GM12891 (cell line): ENCODE measurements around the gene CD44.

Experiments
- DNase-seq: peaks from one replicate; pipeline ENCODE4 v3.0.0; 2011; ENCODE audit warnings: low spot score; ENCODE audit not compliant: insufficient read length
- FAIRE-seq: peaks from 2 replicates; lab custom pipeline; 2011; peaks lifted over from hg19 to GRCh38; lab: Jason Lieb, UNC
- PAX5 ChIP-seq: IDR thresholded peaks from 2 replicates; pipeline ENCODE4 v1.6.1; 2011; ENCODE audit warnings: low read length, moderate library complexity, mild to moderate bottlenecking; ENCODE audit not compliant: insufficient read depth, severe bottlenecking
- POLR2A ChIP-seq: IDR thresholded peaks from 2 replicates; pipeline ENCODE4 v1.6.1; 2011; ENCODE audit warnings: low read depth, low read length, control low read depth
- POLR2AphosphoS5 ChIP-seq: IDR thresholded peaks from 2 replicates; pipeline ENCODE4 v1.6.1; 2011; ENCODE audit warnings: low read depth, low read length, control low read depth
- POU2F2 ChIP-seq: IDR thresholded peaks from 2 replicates; pipeline ENCODE4 v1.6.1; 2011; ENCODE audit warnings: low read depth, mild to moderate bottlenecking, control low read depth, low read length, moderate library complexity
- SPI1 ChIP-seq: IDR thresholded peaks from 2 replicates; pipeline ENCODE4 v1.6.1; 2011; ENCODE audit warnings: low read depth, low read length, control low read depth
- TAF1 ChIP-seq: IDR thresholded peaks from 2 replicates; pipeline ENCODE4 v1.6.1; 2011; ENCODE audit warnings: low read depth, low read length, control low read depth

CD44 gene

GRCh38 chr11:35253237-35253636 lies 114.3 kb downstream of the CD44 start:
- FAIRE-seq (no peak), DNase-seq (no peak)
- no peak for TF ChIP-seq POU2F2
- no peak for TF ChIP-seq SPI1
- no peak for TF ChIP-seq TAF1
- no peak for TF ChIP-seq PAX5
- TF ChIP-seq POLR2AphosphoS5 = no peak
- no peak for TF ChIP-seq POLR2A

GRCh38 chr11:35255514-35255913 lies 116.5 kb downstream of the CD44 start:
- no peak for TF ChIP-seq POLR2A
- TF ChIP-seq PAX5 = no peak
- TF ChIP-seq POU2F2 = no peak
- TF ChIP-seq POLR2AphosphoS5 = no peak
- no peak for TF ChIP-seq TAF1
- no peak for TF ChIP-seq SPI1
- DNase-seq (no peak), FAIRE-seq (no peak)

- no peak for TF ChIP-seq POLR2AphosphoS5
- no peak for TF ChIP-seq TAF1
- TF ChIP-seq POU2F2 = no peak
- TF ChIP-seq PAX5 = no peak
- no peak for TF ChIP-seq POLR2A
- no peak for TF ChIP-seq SPI1
- FAIRE-seq = no peak
- DNase-seq = no peak
Observed at GRCh38 chr11:35256296-35256695, 117.3 kb downstream of the CD44 start.

- DNase-seq (peak; percentile 42), FAIRE-seq (peak; percentile 94)
- TF ChIP-seq SPI1 = no peak
- TF ChIP-seq POU2F2 = no peak
- no peak for TF ChIP-seq TAF1
Observed at GRCh38 chr11:35257281-35257680, 118.3 kb downstream of the CD44 start.

- DNase-seq = no peak
- TF ChIP-seq PAX5 = no peak
- no peak for FAIRE-seq
Observed at GRCh38 chr11:35259529-35259928, 120.6 kb downstream of the CD44 start.

- DNase-seq = no peak
- TF ChIP-seq PAX5 (no peak), POLR2A (no peak), TAF1 (no peak), SPI1 (no peak), POLR2AphosphoS5 (no peak), POU2F2 (no peak)
- no peak for FAIRE-seq
Observed at GRCh38 chr11:35260342-35260985, 121.5 kb downstream of the CD44 start.

- FAIRE-seq (no peak), DNase-seq (no peak)
- no peak for TF ChIP-seq TAF1
- TF ChIP-seq POLR2A = no peak
- no peak for TF ChIP-seq SPI1
- TF ChIP-seq POU2F2 = no peak
- TF ChIP-seq POLR2AphosphoS5 = no peak
- TF ChIP-seq PAX5 = no peak
Observed at GRCh38 chr11:35261197-35261596, 122.2 kb downstream of the CD44 start.

GRCh38 chr11:35262056-35262455 lies 123.1 kb downstream of the CD44 start:
- no peak for TF ChIP-seq PAX5
- no peak for TF ChIP-seq POU2F2
- DNase-seq = no peak
- no peak for FAIRE-seq

- DNase-seq (no peak), FAIRE-seq (no peak)
- TF ChIP-seq SPI1 = no peak
- no peak for TF ChIP-seq TAF1
- TF ChIP-seq POU2F2 = no peak
- no peak for TF ChIP-seq POLR2AphosphoS5
- no peak for TF ChIP-seq PAX5
- no peak for TF ChIP-seq POLR2A
Observed at GRCh38 chr11:35262735-35263134, 123.8 kb downstream of the CD44 start.

- DNase-seq (no peak), FAIRE-seq (no peak)
- TF ChIP-seq SPI1 = no peak
- no peak for TF ChIP-seq TAF1
- no peak for TF ChIP-seq POU2F2
- no peak for TF ChIP-seq POLR2AphosphoS5
- TF ChIP-seq PAX5 = no peak
- no peak for TF ChIP-seq POLR2A
Observed at GRCh38 chr11:35265755-35266454, 126.9 kb downstream of the CD44 start.
